ENCODE measurements around the gene CYP4F12. TPM values are rescaled to one million over a fixed set of nuclear protein-coding genes. Genes with fewer than 3 reads are reported as not detected.

Gene CYP4F12
- total and polyA plus RNA-seq, 10 of the 15 experiments (the other 5 are each of a cell fraction or from before 2014, with no cell fraction given): 0.12 to 0.20 TPM; not detected in 8

- no peak overlapping the region for H3K4me3 ChIP-seq
- DNase-seq (ENCODE audit: low read depth, low spot score): no peak
- H2AFZ ChIP-seq (ENCODE audit: control insufficient read depth, low read depth, low read length): no peak overlapping the region
- H4K20me1 ChIP-seq (ENCODE audit: control insufficient read depth, insufficient read depth): no peaks in the 10 kb centered on the region
- ChIA-PET RAD21 (ENCODE audit: unreplicated experiment) (no interaction called here), CTCF (no interaction called here), POLR2A (no interaction called here), SMC1A (ENCODE audit: uncharacterized antibody, unreplicated experiment) (no interaction called here)
- 68% methylated on average over 4 of the region's 4 CpGs for WGBS (ENCODE audit: insufficient coverage, insufficient replicate concordance, low lambda C conversion rate, missing lambda C conversion rate)
- in situ Hi-C loops (cut with MboI) (no loop called here), intact Hi-C loops (cut with micrococcal nuclease; ENCODE audit: unreplicated experiment) (no loop called here)
- H3K27ac ChIP-seq (ENCODE audit: control insufficient read depth, insufficient read depth): no peak overlapping the region
- H3K79me2 ChIP-seq (ENCODE audit: control insufficient read depth, insufficient read depth, low read length): no peaks in the 10 kb centered on the region
- H3K27me3 ChIP-seq (replicated peaks in 1 of 2; ENCODE audit: control insufficient read depth in 2 of 2, insufficient read depth in 2 of 2, low read length in 1 of 2): no peaks in the 10 kb centered on the region
- H3K4me2 ChIP-seq (ENCODE audit: control insufficient read depth, insufficient read depth): no peak overlapping the region
- no peak overlapping the region for H3K9ac ChIP-seq (ENCODE audit: control insufficient read depth, insufficient read depth, low read length)
- H3K9me3 ChIP-seq (replicated peaks; ENCODE audit: control insufficient read depth, insufficient read depth, low read length): no peaks in the 10 kb centered on the region
- H3K4me1 ChIP-seq (ENCODE audit: control insufficient read depth, insufficient read depth, low read length): no peaks in the 10 kb centered on the region
- no peak for TF ChIP-seq PKNOX1 (IDR thresholded peaks at IDR 0.05)
- no peak for TF ChIP-seq POLR2AphosphoS5 (IDR thresholded peaks at IDR 0.05; ENCODE audit: low read length)
- TF ChIP-seq POU2F2 (IDR thresholded peaks at IDR 0.05; ENCODE audit: borderline replicate concordance, low read depth, low read length): no peak
- TF ChIP-seq, protein P1, sequence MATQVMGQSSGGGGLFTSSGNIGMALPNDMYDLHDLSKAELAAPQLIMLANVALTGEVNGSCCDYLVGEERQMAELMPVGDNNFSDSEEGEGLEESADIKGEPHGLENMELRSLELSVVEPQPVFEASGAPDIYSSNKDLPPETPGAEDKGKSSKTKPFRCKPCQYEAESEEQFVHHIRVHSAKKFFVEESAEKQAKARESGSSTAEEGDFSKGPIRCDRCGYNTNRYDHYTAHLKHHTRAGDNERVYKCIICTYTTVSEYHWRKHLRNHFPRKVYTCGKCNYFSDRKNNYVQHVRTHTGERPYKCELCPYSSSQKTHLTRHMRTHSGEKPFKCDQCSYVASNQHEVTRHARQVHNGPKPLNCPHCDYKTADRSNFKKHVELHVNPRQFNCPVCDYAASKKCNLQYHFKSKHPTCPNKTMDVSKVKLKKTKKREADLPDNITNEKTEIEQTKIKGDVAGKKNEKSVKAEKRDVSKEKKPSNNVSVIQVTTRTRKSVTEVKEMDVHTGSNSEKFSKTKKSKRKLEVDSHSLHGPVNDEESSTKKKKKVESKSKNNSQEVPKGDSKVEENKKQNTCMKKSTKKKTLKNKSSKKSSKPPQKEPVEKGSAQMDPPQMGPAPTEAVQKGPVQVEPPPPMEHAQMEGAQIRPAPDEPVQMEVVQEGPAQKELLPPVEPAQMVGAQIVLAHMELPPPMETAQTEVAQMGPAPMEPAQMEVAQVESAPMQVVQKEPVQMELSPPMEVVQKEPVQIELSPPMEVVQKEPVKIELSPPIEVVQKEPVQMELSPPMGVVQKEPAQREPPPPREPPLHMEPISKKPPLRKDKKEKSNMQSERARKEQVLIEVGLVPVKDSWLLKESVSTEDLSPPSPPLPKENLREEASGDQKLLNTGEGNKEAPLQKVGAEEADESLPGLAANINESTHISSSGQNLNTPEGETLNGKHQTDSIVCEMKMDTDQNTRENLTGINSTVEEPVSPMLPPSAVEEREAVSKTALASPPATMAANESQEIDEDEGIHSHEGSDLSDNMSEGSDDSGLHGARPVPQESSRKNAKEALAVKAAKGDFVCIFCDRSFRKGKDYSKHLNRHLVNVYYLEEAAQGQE (IDR thresholded peaks at IDR 0.05; ENCODE audit: low read depth, low read length): no peak
- TF ChIP-seq WRNIP1 (IDR thresholded peaks at IDR 0.05; ENCODE audit: borderline replicate concordance, low read depth, low read length): no peak
- no peak for TF ChIP-seq NFYB (IDR thresholded peaks at IDR 0.05; ENCODE audit: insufficient read depth, low read depth, low read length)
- TF ChIP-seq HSF1 (IDR thresholded peaks at IDR 0.05; ENCODE audit: low read depth, low read length): no peak
- ATAC-seq: no peak
- BruUV-seq (replicated peaks): no TSS peak
- FAIRE-seq: no peak
- no peaks in the 10 kb centered on the region for H3K36me3 ChIP-seq (ENCODE audit: control insufficient read depth in 2 of 2, insufficient read depth in 2 of 2, low read length in 1 of 2)
These were observed 9.6 kb upstream of the CYP4F12 start for GRCh38 chr19:15663247-15663646.

Measured in GM12878 (cell line).